AG04450 (cell line): ENCODE results near the gene ALB. TPM values are rescaled to one million over a fixed set of nuclear protein-coding genes. Genes with fewer than 3 reads are reported as not detected.

ENCODE experiments used
- CTCF ChIA-PET: fragments of 300-600, 350-600 bp; formaldehyde crosslinking; extraction: SDS; loops from one replicate; lab custom pipeline; 2022; ENCODE audit warnings: antibody characterized with exemption, inconsistent platforms; lab: Charles Lee
- POLR2A ChIA-PET: fragments of 350-600 bp; formaldehyde crosslinking; extraction: SDS; loops from one replicate; lab custom pipeline; 2021; ENCODE audit warnings: antibody characterized with exemption, inconsistent platforms; lab: Yijun Ruan, JAX
- DNase-seq: peaks from one replicate; pipeline ENCODE4 v3.0.0-alpha.2; 2011; ENCODE audit warnings: low read depth, low spot score
- H3K27ac ChIP-seq: one replicate; pipeline ENCODE4 v1.5.1; 2012; ENCODE audit warnings: low read depth, low read length, control low read depth
- H3K27me3 ChIP-seq: one replicate; pipeline ENCODE4 v1.6.0; 2012; ENCODE audit warnings: low read length; ENCODE audit not compliant: control insufficient read depth, insufficient read depth
- H3K4me3 ChIP-seq: 2 replicates; pipeline ENCODE4 v1.5.1; 2011; ENCODE audit warnings: mild to moderate bottlenecking, low read depth, low read length, control low read depth
- H3K9me3 ChIP-seq: 2 replicates; pipeline ENCODE4 v1.5.1; 2012; ENCODE audit warnings: low read length; ENCODE audit not compliant: control insufficient read depth, insufficient read depth
- CTCF ChIP-seq: IDR thresholded peaks from 2 replicates; pipeline ENCODE4 v1.5.1; 2011; ENCODE audit warnings: low read depth, low read length, control low read depth, inconsistent platforms
- polyA plus RNA-seq: library from polyadenylated mRNA; depleted of rRNA; stranded (reverse); fragments of >200 nt; gene quantifications from 2 replicates; pipeline ENCODE4 v1.2.3, GENCODE V29; 2011

The ALB gene
- polyA plus RNA-seq, 1 experiment = not detected

GRCh38 chr4:73407227-73407673 lies 3.2 kb downstream of the ALB start:
- Histone ChIP-seq H3K27me3 (peaks cover 3% of the 10 kb centered on the region), H3K27ac (no peak overlapping the region), H3K9me3 (no peaks in the 10 kb centered on the region), H3K4me3 (no peak overlapping the region)
- DNase-seq = no peak
- POLR2A ChIA-PET = no interaction called here
- TF ChIP-seq CTCF = no peak
- CTCF ChIA-PET = no interaction called here

GRCh38 chr4:73408181-73408867 lies 4.2 kb downstream of the ALB start:
- no peak overlapping the region for H3K4me3 ChIP-seq
- no peak for DNase-seq
- POLR2A ChIA-PET = no interaction called here
- no peaks in the 10 kb centered on the region for H3K9me3 ChIP-seq
- no peak overlapping the region for H3K27ac ChIP-seq
- CTCF ChIA-PET = no interaction called here
- TF ChIP-seq CTCF = no peak
- peaks cover 3% of the 10 kb centered on the region for H3K27me3 ChIP-seq

- POLR2A ChIA-PET = no interaction called here
- Histone ChIP-seq H3K9me3 (no peaks in the 10 kb centered on the region), H3K4me3 (no peak overlapping the region), H3K27ac (no peak overlapping the region), H3K27me3 (peaks cover 3% of the 10 kb centered on the region)
- DNase-seq = no peak
- CTCF ChIA-PET = interaction anchor here (0.7 kb wide), 1 partner anchor 242 kb away, joined by 4 read pairs; no protein-coding TSS in a partner anchor
- TF ChIP-seq CTCF = no peak
Observed at GRCh38 chr4:73409012-73409862, 5.2 kb downstream of the ALB start.

- POLR2A ChIA-PET = no interaction called here
- H3K9me3 ChIP-seq = no peaks in the 10 kb centered on the region
- CTCF ChIA-PET = no interaction called here
- H3K27ac ChIP-seq = no peak overlapping the region
- DNase-seq = no peak
- H3K27me3 ChIP-seq = peaks cover 3% of the 10 kb centered on the region
- no peak for TF ChIP-seq CTCF
- no peak overlapping the region for H3K4me3 ChIP-seq
Observed at GRCh38 chr4:73409978-73410548, 6.0 kb downstream of the ALB start.
